Tibial nerve (tissue), 3 donors: Measurements from ENCODE around the gene DMTF1.

Experiments used
- POLR2A ChIP-seq, 2 donors: fragments of 450-650 bp; IDR thresholded peaks; one replicate each; pipeline ENCODE4 v1.6.1; 2017; ENCODE audit warnings: antibody characterized with exemption in 2 of 2, mild to moderate bottlenecking in 2 of 2, moderate library complexity in 2 of 2
- TF ChIP-seq, protein P1 (sequence below), 5 experiments: fragments of 200-600 bp in 3 of 5; fragments of 450-650 bp in 2 of 5; sonication (generic) in 3 of 5; IDR thresholded peaks; one replicate each; pipeline ENCODE4 v1.5.1; 2016 to 2019; ENCODE audit warnings: antibody characterized with exemption in 5 of 5, mild to moderate bottlenecking in 3 of 5, moderate library complexity in 2 of 5

DNA sequence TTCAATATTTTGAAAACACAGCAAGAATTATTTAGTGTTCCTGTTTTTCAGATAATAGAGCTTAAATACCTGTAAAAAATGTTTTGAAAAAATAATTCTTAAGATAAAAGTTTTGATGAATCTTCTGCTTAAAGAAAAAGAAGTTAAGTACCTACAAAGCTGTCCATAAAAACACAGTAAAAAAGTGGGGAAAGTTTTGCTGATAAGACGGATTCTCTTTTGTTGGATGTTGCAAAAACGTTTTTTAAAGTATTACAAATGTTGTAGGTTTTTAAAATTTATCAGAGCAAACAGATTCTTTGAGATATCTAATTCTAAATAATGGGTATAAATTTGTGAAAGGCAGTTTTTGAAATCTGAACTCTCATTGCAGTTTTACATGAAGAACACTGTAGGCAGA, 12.2 kb downstream of the DMTF1 start:
- TF ChIP-seq, protein P1, sequence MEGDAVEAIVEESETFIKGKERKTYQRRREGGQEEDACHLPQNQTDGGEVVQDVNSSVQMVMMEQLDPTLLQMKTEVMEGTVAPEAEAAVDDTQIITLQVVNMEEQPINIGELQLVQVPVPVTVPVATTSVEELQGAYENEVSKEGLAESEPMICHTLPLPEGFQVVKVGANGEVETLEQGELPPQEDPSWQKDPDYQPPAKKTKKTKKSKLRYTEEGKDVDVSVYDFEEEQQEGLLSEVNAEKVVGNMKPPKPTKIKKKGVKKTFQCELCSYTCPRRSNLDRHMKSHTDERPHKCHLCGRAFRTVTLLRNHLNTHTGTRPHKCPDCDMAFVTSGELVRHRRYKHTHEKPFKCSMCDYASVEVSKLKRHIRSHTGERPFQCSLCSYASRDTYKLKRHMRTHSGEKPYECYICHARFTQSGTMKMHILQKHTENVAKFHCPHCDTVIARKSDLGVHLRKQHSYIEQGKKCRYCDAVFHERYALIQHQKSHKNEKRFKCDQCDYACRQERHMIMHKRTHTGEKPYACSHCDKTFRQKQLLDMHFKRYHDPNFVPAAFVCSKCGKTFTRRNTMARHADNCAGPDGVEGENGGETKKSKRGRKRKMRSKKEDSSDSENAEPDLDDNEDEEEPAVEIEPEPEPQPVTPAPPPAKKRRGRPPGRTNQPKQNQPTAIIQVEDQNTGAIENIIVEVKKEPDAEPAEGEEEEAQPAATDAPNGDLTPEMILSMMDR (IDR thresholded peaks at IDR 0.05) = no peak
- TF ChIP-seq POLR2A (IDR thresholded peaks at IDR 0.05) = no peak
